Loucy (cell line): Measurements from ENCODE around the gene KRTAP10-4.

ENCODE experiments used
- H2AFZ ChIP-seq: fragments of 200-600 bp; sonication (generic); 2 replicates; pipeline ENCODE4 v1.6.0; 2016; ENCODE audit warnings: antibody characterized with exemption, mild to moderate bottlenecking, low read length, moderate library complexity
- H3F3A ChIP-seq: fragments of 200-600 bp; 2 replicates; pipeline ENCODE4 v1.6.0; 2016; ENCODE audit warnings: antibody characterized with exemption, low read depth, mild to moderate bottlenecking
- H3K27me3 ChIP-seq: fragments of 200-600 bp; sonication (generic); 2 replicates; pipeline ENCODE4 v1.6.1; 2014; ENCODE audit warnings: low read length, mild to moderate bottlenecking; ENCODE audit not compliant: insufficient read depth, poor library complexity, severe bottlenecking
- H3K36me3 ChIP-seq: fragments of 200-600 bp; sonication (generic); 2 replicates; pipeline ENCODE4 v1.6.1; 2016; ENCODE audit warnings: low read length; ENCODE audit not compliant: insufficient read depth
- H3K4me1 ChIP-seq: fragments of 200-600 bp; sonication (generic); 2 replicates; pipeline ENCODE4 v1.5.1; 2014; ENCODE audit warnings: low read length, mild to moderate bottlenecking; ENCODE audit not compliant: insufficient read depth, poor library complexity, severe bottlenecking
- H3K4me2 ChIP-seq: fragments of 200-600 bp; sonication (generic); 2 replicates; pipeline ENCODE4 v1.6.0; 2014; ENCODE audit warnings: antibody characterized with exemption, low read length, low read depth, mild to moderate bottlenecking; ENCODE audit not compliant: poor library complexity, severe bottlenecking
- H3K4me3 ChIP-seq: fragments of 200-600 bp; sonication (generic); 2 replicates; pipeline ENCODE4 v1.5.1; 2014; ENCODE audit warnings: low read length, mild to moderate bottlenecking, mixed read lengths; ENCODE audit not compliant: poor library complexity, severe bottlenecking
- H3K79me2 ChIP-seq: fragments of 200-600 bp; sonication (generic); 2 replicates; pipeline ENCODE4 v1.6.1; 2014; ENCODE audit warnings: low read length; ENCODE audit not compliant: insufficient read depth
- H3K9ac ChIP-seq: fragments of 200-600 bp; sonication (generic); 2 replicates; pipeline ENCODE4 v1.6.0; 2014; ENCODE audit warnings: mild to moderate bottlenecking, low read depth, low read length, moderate library complexity; ENCODE audit not compliant: poor library complexity, severe bottlenecking
- H3K9me2 ChIP-seq: fragments of 200-600 bp; sonication (generic); replicated peaks from 2 replicates; pipeline ENCODE4 v1.6.1; 2016; ENCODE audit warnings: low read depth, low read length, mixed read lengths
- H3K9me3 ChIP-seq: fragments of 200-600 bp; sonication (generic); 2 replicates; pipeline ENCODE4 v1.6.1; 2014; ENCODE audit warnings: mild to moderate bottlenecking, antibody characterized with exemption, low read length, low read depth; ENCODE audit not compliant: insufficient read depth
- H4K20me1 ChIP-seq: fragments of 200-600 bp; sonication (generic); 2 replicates; pipeline ENCODE4 v1.6.0; 2014; ENCODE audit warnings: antibody characterized with exemption, low read length, mild to moderate bottlenecking; ENCODE audit not compliant: insufficient read depth, poor library complexity, severe bottlenecking
- CTCF ChIP-seq: fragments of 200-600 bp; sonication (generic); conservative IDR thresholded peaks from 2 replicates; pipeline ENCODE4 v1.5.1; 2014; ENCODE audit warnings: mild to moderate bottlenecking, antibody characterized with exemption, low read length
- EZH2phosphoT487 ChIP-seq: fragments of 200-600 bp; IDR thresholded peaks from 2 replicates; pipeline ENCODE4 v1.6.1; 2018; ENCODE audit warnings: antibody characterized with exemption, mild to moderate bottlenecking, moderate library complexity, borderline replicate concordance

The KRTAP10-4 gene

GRCh38 chr21:44575307-44576024, 1.9 kb downstream of the KRTAP10-4 start:
- H3K9ac ChIP-seq = no peak overlapping the region
- H3K4me3 ChIP-seq = no peak overlapping the region
- no peaks in the 10 kb centered on the region for H4K20me1 ChIP-seq
- H3F3A ChIP-seq = no peaks in the 10 kb centered on the region
- no peaks in the 10 kb centered on the region for H3K27me3 ChIP-seq
- no peaks in the 10 kb centered on the region for H3K36me3 ChIP-seq
- no peak overlapping the region for H3K4me2 ChIP-seq
- H3K9me3 ChIP-seq = no peaks in the 10 kb centered on the region; the same call in 1 of the 2 replicates
- TF ChIP-seq EZH2phosphoT487 (no peak), CTCF (no peak)
- H2AFZ ChIP-seq = no peak overlapping the region
- no peaks in the 10 kb centered on the region for H3K9me2 ChIP-seq
- H3K4me1 ChIP-seq = no peaks in the 10 kb centered on the region
- no peaks in the 10 kb centered on the region for H3K79me2 ChIP-seq

DNA sequence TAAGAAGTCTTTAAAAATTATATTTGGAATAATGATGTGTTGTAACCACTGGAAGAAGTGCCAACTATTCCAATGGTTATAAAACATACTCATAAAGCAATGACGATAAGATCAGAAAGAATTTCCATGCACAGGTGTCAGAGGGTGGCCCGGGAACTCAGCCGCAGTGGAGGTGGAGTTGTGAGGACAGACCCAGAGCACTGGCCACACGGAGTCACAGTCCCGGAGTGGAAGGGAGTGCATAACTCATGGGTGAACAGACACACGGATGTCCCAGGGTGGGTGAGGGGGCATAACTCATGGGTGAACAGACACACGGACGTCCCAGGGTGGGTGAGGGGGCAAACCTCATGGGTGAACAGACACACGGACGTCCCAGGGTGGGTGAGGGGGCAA, 2.5 kb downstream of the KRTAP10-4 start:
- Histone ChIP-seq H3K4me3 (no peak overlapping the region), H3K4me1 (no peaks in the 10 kb centered on the region), H3K4me2 (no peak overlapping the region), H3K9me2 (no peaks in the 10 kb centered on the region), H3K36me3 (no peaks in the 10 kb centered on the region), H3F3A (no peaks in the 10 kb centered on the region), H3K9me3 (peaks cover 1% of the 10 kb centered on the region; the same call in 1 of the 2 replicates), H4K20me1 (no peaks in the 10 kb centered on the region), H3K79me2 (no peaks in the 10 kb centered on the region), H3K27me3 (no peaks in the 10 kb centered on the region), H3K9ac (no peak overlapping the region), H2AFZ (no peak overlapping the region)
- TF ChIP-seq CTCF (no peak), EZH2phosphoT487 (no peak)

- H3K4me2 ChIP-seq = no peak overlapping the region
- peaks cover 6% of the 10 kb centered on the region; the same call in 1 of the 2 replicates for H3K9me3 ChIP-seq
- no peaks in the 10 kb centered on the region for H3K4me1 ChIP-seq
- no peaks in the 10 kb centered on the region for H3K27me3 ChIP-seq
- H2AFZ ChIP-seq = no peak overlapping the region
- no peaks in the 10 kb centered on the region for H4K20me1 ChIP-seq
- no peak overlapping the region for H3K9ac ChIP-seq
- no peaks in the 10 kb centered on the region for H3K36me3 ChIP-seq
- no peak overlapping the region for H3K4me3 ChIP-seq
- H3K79me2 ChIP-seq = no peaks in the 10 kb centered on the region
- TF ChIP-seq CTCF (no peak), EZH2phosphoT487 (no peak)
- H3F3A ChIP-seq = no peaks in the 10 kb centered on the region; the same call in 1 of the 2 replicates
- H3K9me2 ChIP-seq = no peaks in the 10 kb centered on the region
Measured at GRCh38 chr21:44578371-44579055, 5.0 kb downstream of the KRTAP10-4 start.
